Neural crest cell (in vitro differentiated cells): ENCODE measurements around the gene MT1F. TPM values are rescaled to one million over a fixed set of nuclear protein-coding genes. Genes with fewer than 3 reads are reported as not detected.
A peak's percentile ranks its signal among the peaks of the same experiment; 100 is the strongest.

Experiments used
- DNase-seq: peaks from one replicate; pipeline ENCODE4 v3.0.0; 2021; ENCODE audit warnings: low read depth, mixed read lengths, low spot score
- H3K27ac Mint-ChIP-seq: one replicate; pipeline ENCODE4 v1.8.0; 2021; ENCODE audit warnings: mild to moderate bottlenecking, mixed read lengths; ENCODE audit not compliant: unreplicated experiment
- H3K27me3 Mint-ChIP-seq: 2 replicates; pipeline ENCODE4 v1.8.0; 2021; ENCODE audit warnings: low read depth, mild to moderate bottlenecking, mixed read lengths
- H3K36me3 Mint-ChIP-seq: 2 replicates; pipeline ENCODE4 v1.8.0; 2021; ENCODE audit warnings: low read depth, mild to moderate bottlenecking, mixed read lengths
- H3K4me1 Mint-ChIP-seq: 2 replicates; pipeline ENCODE4 v1.8.0; 2021; ENCODE audit warnings: mixed read lengths
- H3K4me3 Mint-ChIP-seq: one replicate; pipeline ENCODE4 v1.8.0; 2021; ENCODE audit warnings: mild to moderate bottlenecking, mixed read lengths
- H3K9me3 Mint-ChIP-seq: 2 replicates; pipeline ENCODE4 v1.8.0; 2021; ENCODE audit warnings: mixed read lengths
- total RNA-seq: library from RNA; stranded (reverse); gene quantifications from 2 replicates; pipeline ENCODE4 v1.2.1, GENCODE V29; 2021
- TF ChIP-seq, protein P1 (sequence below): fragments of 200-600 bp; sonication (generic); conservative IDR thresholded peaks from 2 replicates; pipeline ENCODE4 v1.5.0; 2021; ENCODE audit warnings: antibody characterized with exemption, mild to moderate bottlenecking

The MT1F gene
- total RNA-seq, 1 donor from 2014 or later, result 1.5 TPM

DNA sequence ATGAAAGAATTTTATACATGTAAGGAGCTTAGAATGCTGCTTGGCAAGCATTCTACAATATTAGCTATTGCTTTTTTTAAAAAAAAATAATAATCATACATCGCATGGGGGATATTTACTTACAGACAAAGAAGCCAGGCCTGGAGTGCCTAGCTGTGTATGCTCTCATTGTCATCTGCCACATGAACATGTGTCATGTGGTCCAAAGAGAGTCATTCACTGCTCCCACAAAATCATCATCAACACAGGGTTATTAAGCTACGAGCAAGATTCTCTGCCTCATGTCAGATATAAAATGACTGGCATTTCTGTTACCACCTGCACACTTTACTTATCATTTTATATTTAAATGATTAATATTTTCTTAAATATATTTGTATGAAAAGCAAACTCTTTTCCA, 34.1 kb upstream of the MT1F start:
- H3K4me1 Mint-ChIP-seq, result peaks cover 17% of the 10 kb centered on the region

DNA sequence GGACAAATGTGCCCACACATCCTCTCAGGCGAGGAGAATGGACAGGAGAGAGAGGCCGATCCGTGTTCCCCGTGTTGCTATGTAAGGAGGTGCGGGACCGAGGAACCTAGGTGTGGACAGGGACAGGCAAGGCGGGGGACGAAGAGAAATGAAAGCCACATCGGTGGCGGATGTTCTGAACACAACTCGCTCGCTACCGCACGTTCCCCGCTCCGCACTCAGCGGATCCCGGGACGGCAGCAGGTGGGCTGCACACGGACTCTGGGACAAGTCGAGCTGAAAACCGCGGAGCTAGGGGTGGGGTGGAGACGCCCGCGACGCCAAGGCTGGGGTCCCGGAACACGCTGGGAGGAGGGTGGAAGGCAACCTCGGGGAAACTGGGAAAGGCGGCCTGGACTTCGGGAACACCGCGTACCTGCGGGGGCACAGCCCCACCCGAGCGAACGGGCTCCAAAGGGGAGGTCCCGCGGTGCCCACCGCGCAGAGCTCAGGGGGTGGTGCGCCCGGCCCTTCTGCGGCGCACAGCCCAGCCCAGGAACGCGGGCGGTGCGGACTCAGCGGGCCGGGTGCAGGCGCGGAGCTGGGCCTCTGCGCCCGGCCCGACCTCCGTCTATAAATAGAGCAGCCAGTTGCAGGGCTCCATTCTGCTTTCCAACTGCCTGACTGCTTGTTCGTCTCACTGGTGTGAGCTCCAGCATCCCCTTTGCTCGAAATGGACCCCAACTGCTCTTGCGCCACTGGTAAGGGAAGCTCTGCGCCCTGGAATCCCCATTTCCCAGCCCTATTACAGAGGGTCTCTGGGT, 32.4 kb upstream of the MT1F start, which contains the start of gene MT1E:
MT1E (plus strand) TSS at position 642 of the 803 bp plus-strand sequence; CDS start at position 713, 71 bp downstream.
- no peaks in the 10 kb centered on the region for H3K36me3 Mint-ChIP-seq
- TF ChIP-seq, protein P1, sequence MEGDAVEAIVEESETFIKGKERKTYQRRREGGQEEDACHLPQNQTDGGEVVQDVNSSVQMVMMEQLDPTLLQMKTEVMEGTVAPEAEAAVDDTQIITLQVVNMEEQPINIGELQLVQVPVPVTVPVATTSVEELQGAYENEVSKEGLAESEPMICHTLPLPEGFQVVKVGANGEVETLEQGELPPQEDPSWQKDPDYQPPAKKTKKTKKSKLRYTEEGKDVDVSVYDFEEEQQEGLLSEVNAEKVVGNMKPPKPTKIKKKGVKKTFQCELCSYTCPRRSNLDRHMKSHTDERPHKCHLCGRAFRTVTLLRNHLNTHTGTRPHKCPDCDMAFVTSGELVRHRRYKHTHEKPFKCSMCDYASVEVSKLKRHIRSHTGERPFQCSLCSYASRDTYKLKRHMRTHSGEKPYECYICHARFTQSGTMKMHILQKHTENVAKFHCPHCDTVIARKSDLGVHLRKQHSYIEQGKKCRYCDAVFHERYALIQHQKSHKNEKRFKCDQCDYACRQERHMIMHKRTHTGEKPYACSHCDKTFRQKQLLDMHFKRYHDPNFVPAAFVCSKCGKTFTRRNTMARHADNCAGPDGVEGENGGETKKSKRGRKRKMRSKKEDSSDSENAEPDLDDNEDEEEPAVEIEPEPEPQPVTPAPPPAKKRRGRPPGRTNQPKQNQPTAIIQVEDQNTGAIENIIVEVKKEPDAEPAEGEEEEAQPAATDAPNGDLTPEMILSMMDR, result no peak
- peaks cover 17% of the 10 kb centered on the region for H3K4me1 Mint-ChIP-seq
- H3K27me3 Mint-ChIP-seq, result peaks cover 89% of the 10 kb centered on the region
- H3K9me3 Mint-ChIP-seq, result no peaks in the 10 kb centered on the region
- peak within 1 kb of the TSS; percentile 85 for H3K4me3 Mint-ChIP-seq
- no peak for DNase-seq
- H3K27ac Mint-ChIP-seq, result no peak within 1 kb of the TSS

More for the DNA sequence above, 34.1 kb upstream of the MT1F start:
- Mint-ChIP-seq H3K27ac (no peak overlapping the region), H3K9me3 (no peaks in the 10 kb centered on the region), H3K36me3 (no peaks in the 10 kb centered on the region), H3K4me3 (no peak overlapping the region), H3K27me3 (peaks cover 88% of the 10 kb centered on the region)
- TF ChIP-seq, protein P1, result no peak
- DNase-seq, result no peak

DNA sequence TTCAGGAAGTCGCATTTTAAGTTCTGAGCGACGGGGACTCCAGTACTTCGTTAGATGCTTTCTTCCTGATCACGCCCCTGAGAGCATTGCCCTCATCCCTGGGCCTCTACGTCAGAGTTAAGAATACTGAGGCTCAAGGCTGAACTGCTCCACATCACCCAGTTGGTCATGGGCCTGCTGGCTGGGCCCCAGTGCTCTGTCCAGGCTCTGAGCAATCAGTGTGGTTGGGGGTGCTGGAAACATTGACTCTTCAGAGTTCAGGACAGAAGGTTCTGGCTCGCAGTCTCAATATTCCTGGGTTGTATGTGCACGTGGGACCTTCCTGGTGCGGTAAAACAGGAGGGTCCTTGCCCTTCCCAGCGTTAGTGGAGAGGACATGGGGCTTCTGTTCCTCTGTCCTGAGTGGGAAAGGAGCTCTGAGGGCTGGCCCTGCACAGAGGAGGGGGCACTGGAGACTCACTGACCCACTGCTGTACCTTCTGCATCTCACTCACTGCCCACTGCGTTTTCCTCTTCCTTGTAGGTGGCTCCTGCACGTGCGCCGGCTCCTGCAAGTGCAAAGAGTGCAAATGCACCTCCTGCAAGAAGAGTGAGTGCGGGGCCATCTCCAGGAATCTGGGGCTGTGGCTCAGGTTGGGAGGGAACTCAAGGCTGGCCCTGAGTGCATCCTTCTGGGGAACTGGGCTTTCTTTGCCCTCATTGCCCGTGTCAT, 31.7 kb upstream of the MT1F start:
- Mint-ChIP-seq H3K27ac (no peak overlapping the region), H3K9me3 (no peaks in the 10 kb centered on the region)

DNA sequence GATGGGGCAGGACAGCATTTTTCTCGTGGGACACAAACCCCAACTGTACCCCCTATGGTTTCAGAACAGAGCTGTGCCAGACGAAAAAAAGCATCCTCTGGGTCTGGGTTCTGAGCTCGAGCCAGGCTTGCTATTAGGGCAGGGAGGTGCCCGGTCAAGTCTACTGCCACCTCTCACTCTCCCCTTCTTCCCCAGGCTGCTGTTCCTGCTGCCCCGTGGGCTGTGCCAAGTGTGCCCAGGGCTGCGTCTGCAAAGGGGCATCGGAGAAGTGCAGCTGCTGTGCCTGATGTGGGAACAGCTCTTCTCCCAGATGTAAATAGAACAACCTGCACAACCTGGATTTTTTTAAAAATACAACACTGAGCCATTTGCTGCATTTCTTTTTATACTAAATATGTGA, 31.1 kb upstream of the MT1F start:
- H3K27ac Mint-ChIP-seq, result no peak overlapping the region
- H3K36me3 Mint-ChIP-seq, result no peaks in the 10 kb centered on the region
- DNase-seq, result no peak
- H3K4me1 Mint-ChIP-seq, result peaks cover 12% of the 10 kb centered on the region
- TF ChIP-seq, protein P1, result no peak
- no peak overlapping the region for H3K4me3 Mint-ChIP-seq
- peaks cover 90% of the 10 kb centered on the region for H3K27me3 Mint-ChIP-seq
- H3K9me3 Mint-ChIP-seq, result no peaks in the 10 kb centered on the region

More for the DNA sequence above, 31.7 kb upstream of the MT1F start:
- TF ChIP-seq, protein P1, result no peak
- Mint-ChIP-seq H3K4me3 (peak overlapping the region; percentile 74), H3K4me1 (peaks cover 17% of the 10 kb centered on the region), H3K36me3 (no peaks in the 10 kb centered on the region), H3K27me3 (peaks cover 90% of the 10 kb centered on the region)
- DNase-seq, result no peak

DNA sequence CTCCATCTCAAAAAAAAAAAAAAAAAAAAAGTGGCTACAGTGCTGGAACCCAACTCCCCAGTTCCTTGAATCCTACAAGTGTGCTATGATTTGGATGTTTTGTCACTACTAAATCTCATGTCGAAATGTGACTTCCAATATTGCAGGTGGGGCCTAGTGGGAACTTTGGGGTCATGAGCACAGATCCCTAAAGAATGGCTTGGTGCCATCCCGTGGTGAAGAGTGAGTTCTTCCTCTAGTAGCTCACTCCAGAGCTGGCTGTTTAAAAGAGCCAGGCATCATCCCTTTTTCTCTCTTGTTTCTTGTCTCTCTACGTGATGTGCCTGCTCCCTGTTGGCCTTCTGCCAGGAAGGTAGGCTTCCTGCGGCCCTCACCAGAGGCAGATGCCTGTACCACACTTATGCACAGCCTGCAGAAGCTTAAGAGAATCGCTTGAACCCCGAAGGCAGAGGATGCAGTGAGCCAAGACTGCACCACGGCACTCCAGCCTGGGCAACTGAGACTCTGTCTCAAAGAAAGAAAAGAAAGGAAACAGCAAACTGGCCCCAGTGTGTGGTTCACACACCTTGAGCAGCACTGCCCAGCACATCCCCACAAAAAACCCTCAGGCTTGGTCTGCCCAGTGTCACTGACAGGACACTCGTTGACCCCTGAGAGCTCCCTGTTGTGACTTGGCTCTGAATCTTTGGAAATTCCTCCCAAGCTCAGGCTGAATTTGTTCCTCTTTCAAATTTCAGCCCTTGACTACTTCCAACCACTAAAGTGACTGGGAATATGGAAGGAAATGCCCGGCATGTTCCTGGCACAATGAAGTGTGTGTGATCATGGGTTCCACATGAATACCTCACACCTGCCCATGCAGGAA, 29.0 kb upstream of the MT1F start:
- no peaks in the 10 kb centered on the region for H3K9me3 Mint-ChIP-seq
- TF ChIP-seq, protein P1, result no peak
- no peak for DNase-seq
- peaks cover 15% of the 10 kb centered on the region for H3K4me1 Mint-ChIP-seq
- no peak overlapping the region for H3K27ac Mint-ChIP-seq
- no peak overlapping the region for H3K4me3 Mint-ChIP-seq
- H3K36me3 Mint-ChIP-seq, result no peaks in the 10 kb centered on the region
- peaks cover 92% of the 10 kb centered on the region for H3K27me3 Mint-ChIP-seq
